Lower lobe of right lung (tissue), 2 donors: Measurements from ENCODE around the gene BCAR1. TPM values are rescaled to one million over a fixed set of nuclear protein-coding genes. Genes with fewer than 3 reads are reported as not detected.

Experiments
- ATAC-seq, 2 donors: fragments of 200-7000 bp; cut with Tn5 transposase; one replicate each; pipeline ENCODE4 v1.9.1; 2020 to 2022; ENCODE audit warnings: mild to moderate bottlenecking in 2 of 2, moderate library complexity in 2 of 2
- DNase-seq: peaks from one replicate; pipeline ENCODE4 v3.0.0-alpha.2; 2020
- H3K27ac ChIP-seq: fragments of 200-600 bp; one replicate; pipeline ENCODE4 v1.8.0; 2022
- H3K27me3 ChIP-seq: fragments of 200-600 bp; one replicate; pipeline ENCODE4 v1.8.0; 2022; ENCODE audit warnings: low read depth
- H3K36me3 ChIP-seq: fragments of 200-600 bp; one replicate; pipeline ENCODE4 v1.8.0; 2022; ENCODE audit warnings: mild to moderate bottlenecking
- H3K4me1 ChIP-seq: fragments of 200-600 bp; one replicate; pipeline ENCODE4 v1.8.0; 2022
- H3K4me3 ChIP-seq: fragments of 200-600 bp; one replicate; pipeline ENCODE4 v1.8.0; 2022; ENCODE audit warnings: mild to moderate bottlenecking
- H3K9me3 ChIP-seq: fragments of 200-600 bp; one replicate; pipeline ENCODE4 v1.8.0; 2022
- intact Hi-C: fragments of 100-400 bp; cut with DNase I; formaldehyde crosslinking; loops from one replicate; pipeline ENCODE4 v1.11.0; 2022
- total RNA-seq: library from RNA; stranded (reverse); fragmentation: NEBNext Ultra II Directional; extraction: Animal tissue kit (Norgen Biotek cat#: 25700); gene quantifications from one replicate; pipeline ENCODE4 v1.2.1, GENCODE V29; 2021
- TF ChIP-seq, protein P1 (sequence below): fragments of 200-600 bp; IDR thresholded peaks from one replicate; pipeline ENCODE4 v1.8.0; 2022; ENCODE audit warnings: antibody characterized with exemption, mild to moderate bottlenecking
- donor health status: DM: no; HTN: yes; CAD: no; lungs with severe emphysema.

BCAR1 gene
- total RNA-seq, 1 donor from 2014 or later = 65.1 TPM

DNA sequence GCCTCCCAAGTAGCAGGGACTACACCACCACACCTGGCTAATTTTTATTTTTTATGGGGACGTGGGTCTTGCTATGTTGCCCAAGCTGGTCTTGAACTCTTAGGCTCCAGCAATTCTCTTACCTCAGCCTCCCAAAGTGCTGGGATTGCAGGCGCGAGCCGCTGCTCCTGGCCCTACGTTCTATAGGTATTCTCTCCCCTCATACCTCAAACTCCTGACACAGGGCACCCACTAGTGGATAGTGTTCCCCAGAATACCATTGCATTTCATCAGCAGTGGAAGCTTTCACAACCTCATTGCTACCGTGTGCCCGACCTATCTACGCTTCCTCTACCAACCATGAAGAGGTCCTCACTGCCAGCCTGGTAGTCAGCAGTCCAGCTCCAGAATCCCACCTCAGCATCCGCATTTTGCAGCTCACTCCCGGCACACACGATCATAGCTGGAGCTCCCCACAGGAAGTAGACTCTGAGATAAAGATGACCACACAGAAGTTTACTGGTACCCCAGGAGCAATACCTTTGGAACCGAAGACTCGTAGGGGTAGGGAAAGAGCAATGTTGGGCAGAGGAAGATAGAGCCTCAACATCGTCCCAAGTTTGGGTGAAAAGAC, 53.8 kb downstream of the BCAR1 start:
- no peak for ATAC-seq
- Histone ChIP-seq H3K4me3 (no peak overlapping the region), H3K27me3 (peaks cover 22% of the 10 kb centered on the region), H3K4me1 (no peaks in the 10 kb centered on the region), H3K36me3 (no peaks in the 10 kb centered on the region), H3K9me3 (no peaks in the 10 kb centered on the region), H3K27ac (no peak overlapping the region)
- DNase-seq = peak; percentile 16
- TF ChIP-seq, protein P1, sequence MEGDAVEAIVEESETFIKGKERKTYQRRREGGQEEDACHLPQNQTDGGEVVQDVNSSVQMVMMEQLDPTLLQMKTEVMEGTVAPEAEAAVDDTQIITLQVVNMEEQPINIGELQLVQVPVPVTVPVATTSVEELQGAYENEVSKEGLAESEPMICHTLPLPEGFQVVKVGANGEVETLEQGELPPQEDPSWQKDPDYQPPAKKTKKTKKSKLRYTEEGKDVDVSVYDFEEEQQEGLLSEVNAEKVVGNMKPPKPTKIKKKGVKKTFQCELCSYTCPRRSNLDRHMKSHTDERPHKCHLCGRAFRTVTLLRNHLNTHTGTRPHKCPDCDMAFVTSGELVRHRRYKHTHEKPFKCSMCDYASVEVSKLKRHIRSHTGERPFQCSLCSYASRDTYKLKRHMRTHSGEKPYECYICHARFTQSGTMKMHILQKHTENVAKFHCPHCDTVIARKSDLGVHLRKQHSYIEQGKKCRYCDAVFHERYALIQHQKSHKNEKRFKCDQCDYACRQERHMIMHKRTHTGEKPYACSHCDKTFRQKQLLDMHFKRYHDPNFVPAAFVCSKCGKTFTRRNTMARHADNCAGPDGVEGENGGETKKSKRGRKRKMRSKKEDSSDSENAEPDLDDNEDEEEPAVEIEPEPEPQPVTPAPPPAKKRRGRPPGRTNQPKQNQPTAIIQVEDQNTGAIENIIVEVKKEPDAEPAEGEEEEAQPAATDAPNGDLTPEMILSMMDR = no peak
- intact Hi-C loops = no loop called here

DNA sequence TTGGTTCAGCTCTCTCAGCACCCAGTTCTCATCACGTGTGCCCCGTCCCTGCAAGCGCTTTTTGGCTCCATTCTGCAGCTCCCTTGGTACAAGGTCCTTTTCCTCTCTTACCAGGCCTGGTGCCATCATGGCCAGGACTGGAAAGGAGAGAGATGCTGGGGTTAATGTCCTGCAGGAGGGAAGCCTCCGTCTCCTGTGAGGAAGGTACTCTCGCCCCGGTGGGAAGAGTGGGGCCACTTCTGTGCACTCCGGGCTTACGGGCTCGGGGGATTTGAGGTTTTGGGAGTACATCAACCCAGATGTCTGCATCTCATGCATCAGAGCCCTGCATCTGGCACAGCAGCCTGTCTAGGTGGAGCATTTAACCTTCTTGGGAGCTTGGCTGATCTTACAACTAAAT, 54.6 kb downstream of the BCAR1 start:
- intact Hi-C loops = no loop called here
- H3K27ac ChIP-seq = no peak overlapping the region
- H3K4me1 ChIP-seq = no peaks in the 10 kb centered on the region
- no peaks in the 10 kb centered on the region for H3K36me3 ChIP-seq
- no peak overlapping the region for H3K4me3 ChIP-seq
- TF ChIP-seq, protein P1 = no peak
- H3K27me3 ChIP-seq = peaks cover 22% of the 10 kb centered on the region
- DNase-seq = peak; percentile 14
- no peaks in the 10 kb centered on the region for H3K9me3 ChIP-seq
- no peak for ATAC-seq

DNA sequence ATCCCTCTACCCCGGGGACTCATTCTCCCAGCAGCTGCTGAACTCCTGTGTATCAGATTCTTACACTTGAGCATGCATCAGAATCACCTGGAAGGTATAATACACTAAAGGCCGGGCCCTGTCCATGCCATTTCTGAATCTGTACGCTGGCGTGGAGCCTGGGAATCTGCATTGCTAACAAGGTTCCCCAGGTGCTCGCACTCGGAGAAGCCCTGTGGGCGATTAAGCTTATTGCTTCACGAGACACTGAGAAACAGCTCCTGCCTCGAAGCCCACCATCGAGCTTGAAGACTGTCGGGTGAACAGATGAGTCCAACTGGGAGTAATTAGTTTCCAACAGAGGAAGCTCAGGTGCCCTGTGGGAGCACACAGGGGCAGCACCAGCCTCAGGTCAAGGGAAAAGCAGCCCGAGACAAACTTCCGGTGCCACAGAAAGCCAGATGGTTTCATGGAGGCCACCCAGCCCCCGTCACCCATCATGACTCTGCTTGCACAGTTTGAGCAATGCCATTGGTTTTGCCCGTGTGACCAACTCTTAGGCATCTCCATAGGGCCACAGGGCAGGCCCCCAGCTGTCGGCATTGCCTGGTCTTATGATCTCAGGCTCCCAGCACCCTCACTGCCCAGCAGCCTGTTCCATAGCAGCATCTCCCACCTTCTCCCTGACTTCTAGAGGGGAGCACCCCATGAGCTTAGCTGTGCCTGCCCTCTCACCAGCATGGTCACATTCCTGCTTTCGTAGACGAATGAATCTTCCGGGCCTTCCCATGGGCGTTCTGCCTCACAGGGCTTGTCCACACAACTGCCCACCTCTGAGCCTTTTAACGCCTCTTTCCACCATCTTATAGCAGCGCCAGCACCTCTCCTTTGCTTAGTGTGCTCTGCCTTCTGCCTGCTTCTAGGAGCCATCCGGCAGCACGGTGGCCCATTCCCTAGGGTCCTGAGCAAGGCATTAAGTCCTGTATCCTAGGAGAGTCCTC, 55.3 kb downstream of the BCAR1 start:
- no peak overlapping the region for H3K27ac ChIP-seq
- intact Hi-C loops = no loop called here
- TF ChIP-seq, protein P1 = no peak
- no peaks in the 10 kb centered on the region for H3K36me3 ChIP-seq
- H3K4me1 ChIP-seq = no peaks in the 10 kb centered on the region
- no peaks in the 10 kb centered on the region for H3K9me3 ChIP-seq
- no peak overlapping the region for H3K4me3 ChIP-seq
- peak; percentile 38 for DNase-seq
- H3K27me3 ChIP-seq = peaks cover 22% of the 10 kb centered on the region
- ATAC-seq = no peak

DNA sequence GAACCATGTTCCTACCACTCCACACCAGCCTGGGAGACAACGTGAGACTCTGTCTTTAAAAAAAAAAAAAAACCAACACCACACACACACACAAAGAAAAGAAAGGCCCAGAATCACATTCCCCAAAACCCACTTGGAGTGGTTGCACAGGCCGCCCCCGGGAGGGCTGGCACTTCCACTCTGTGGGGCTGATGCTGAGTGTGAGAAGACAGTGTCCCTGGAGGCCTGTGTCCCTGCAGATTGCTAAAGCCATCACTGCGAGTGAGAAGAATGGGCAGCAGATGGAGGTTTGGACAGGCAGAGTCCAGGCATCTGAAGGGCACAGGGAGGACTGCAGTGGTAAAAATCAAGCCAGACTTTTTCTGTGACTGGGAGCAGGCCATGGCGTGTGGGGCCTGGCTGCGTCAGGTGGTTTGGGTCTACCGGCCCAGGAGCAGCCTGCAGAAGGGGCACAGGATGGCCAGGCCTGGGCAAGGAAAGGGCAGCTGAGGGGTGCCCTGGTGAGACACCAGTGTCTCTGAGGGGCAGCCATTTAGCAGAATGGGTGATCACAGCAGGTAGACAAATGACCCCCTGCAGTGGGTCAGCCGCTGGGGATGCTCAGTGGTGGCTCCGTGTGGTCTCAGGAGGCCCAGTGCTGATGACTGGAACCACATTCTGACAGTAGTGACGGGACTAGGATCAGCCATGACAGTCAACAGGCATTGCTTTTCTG, 57.5 kb downstream of the BCAR1 start:
- Histone ChIP-seq H3K4me3 (no peak overlapping the region), H3K36me3 (no peaks in the 10 kb centered on the region), H3K27me3 (peaks cover 21% of the 10 kb centered on the region), H3K9me3 (no peaks in the 10 kb centered on the region), H3K4me1 (no peaks in the 10 kb centered on the region), H3K27ac (no peak overlapping the region)
- DNase-seq (peak; percentile 20), ATAC-seq (no peak)
- intact Hi-C loops = no loop called here
- TF ChIP-seq, protein P1 = no peak

DNA sequence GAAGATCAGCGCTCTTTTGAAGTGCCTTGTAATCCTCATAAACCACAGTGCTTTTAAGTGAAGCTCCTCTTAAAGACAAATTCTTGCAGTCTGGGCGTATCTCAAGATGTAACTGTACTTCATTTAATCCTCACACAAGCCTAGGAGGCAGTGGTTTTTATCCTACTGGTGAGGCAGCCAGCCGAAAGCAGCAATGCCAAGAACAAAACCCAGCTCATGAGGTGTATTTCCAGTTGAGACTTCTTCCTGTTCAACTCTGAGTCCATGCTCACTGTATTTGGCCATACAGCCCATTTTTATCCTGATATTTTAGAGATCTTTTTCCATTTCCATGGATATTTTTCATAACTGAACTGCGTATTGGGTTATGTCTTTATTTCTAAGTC, 58.2 kb downstream of the BCAR1 start:
- intact Hi-C loops = no loop called here
- H3K27ac ChIP-seq = no peak overlapping the region
- H3K27me3 ChIP-seq = peaks cover 15% of the 10 kb centered on the region
- DNase-seq (no peak), ATAC-seq (no peak)
- H3K36me3 ChIP-seq = no peaks in the 10 kb centered on the region
- H3K4me1 ChIP-seq = no peaks in the 10 kb centered on the region
- H3K4me3 ChIP-seq = no peak overlapping the region
- TF ChIP-seq, protein P1 = no peak
- no peaks in the 10 kb centered on the region for H3K9me3 ChIP-seq
